ENCODE results near the gene RNF115.

DNA sequence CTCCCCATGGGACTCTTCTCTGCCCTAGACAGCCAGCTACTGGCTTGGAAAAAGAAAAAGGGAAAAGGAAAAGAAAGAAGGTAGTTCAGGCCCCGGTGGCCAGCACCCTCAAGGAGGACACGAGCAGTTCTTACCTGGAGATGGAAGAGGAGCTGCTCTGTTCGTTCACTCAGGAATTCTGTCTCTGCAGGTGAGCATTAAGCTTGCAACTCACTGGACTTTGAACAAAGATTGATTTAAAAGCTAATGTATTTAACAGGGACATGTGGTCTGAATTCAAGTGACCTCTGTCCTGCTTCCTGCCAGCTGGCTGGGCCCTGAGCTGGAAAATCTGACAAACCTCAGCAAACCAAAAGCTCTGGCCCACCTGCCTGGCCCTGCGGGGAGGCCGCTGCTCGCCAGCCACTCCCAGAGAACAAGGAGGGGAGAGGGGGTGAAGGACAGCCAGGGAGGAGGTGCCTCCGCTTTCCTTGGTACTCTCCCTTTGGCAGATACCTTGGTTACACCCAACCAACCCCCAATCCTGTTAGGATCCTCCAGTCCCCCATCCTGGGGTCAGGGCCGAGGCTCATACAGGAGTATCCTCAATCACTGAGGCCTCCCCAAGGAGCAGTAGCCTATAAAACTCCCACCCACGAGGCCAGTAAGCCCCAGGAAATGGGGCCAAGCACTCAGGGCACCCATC is 116.6 kb downstream of the RNF115 start, which contains the start of gene PDZK1:
- TF ChIP-seq EZH2 (IDR thresholded peaks at IDR 0.05; ENCODE audit: low read depth) = no peak
- TF ChIP-seq, protein P1, sequence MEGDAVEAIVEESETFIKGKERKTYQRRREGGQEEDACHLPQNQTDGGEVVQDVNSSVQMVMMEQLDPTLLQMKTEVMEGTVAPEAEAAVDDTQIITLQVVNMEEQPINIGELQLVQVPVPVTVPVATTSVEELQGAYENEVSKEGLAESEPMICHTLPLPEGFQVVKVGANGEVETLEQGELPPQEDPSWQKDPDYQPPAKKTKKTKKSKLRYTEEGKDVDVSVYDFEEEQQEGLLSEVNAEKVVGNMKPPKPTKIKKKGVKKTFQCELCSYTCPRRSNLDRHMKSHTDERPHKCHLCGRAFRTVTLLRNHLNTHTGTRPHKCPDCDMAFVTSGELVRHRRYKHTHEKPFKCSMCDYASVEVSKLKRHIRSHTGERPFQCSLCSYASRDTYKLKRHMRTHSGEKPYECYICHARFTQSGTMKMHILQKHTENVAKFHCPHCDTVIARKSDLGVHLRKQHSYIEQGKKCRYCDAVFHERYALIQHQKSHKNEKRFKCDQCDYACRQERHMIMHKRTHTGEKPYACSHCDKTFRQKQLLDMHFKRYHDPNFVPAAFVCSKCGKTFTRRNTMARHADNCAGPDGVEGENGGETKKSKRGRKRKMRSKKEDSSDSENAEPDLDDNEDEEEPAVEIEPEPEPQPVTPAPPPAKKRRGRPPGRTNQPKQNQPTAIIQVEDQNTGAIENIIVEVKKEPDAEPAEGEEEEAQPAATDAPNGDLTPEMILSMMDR (conservative IDR thresholded peaks at IDR 0.05) = no peak
